Keratinocyte (primary cell): ENCODE results near the gene SPON1.

Source experiments
- CTCF ChIP-seq, 3 experiments: IDR thresholded peaks in 1 of 3; conservative IDR thresholded peaks in 1 of 3; optimal IDR thresholded peaks in 1 of 3; 2 replicates in 2 of 3; 3 replicates in 1 of 3; pipeline versions ENCODE3 to v1.5.1; 2011; ENCODE audit warnings: low read length in 3 of 3, mild to moderate bottlenecking in 3 of 3, moderate library complexity in 2 of 3, control low read depth in 1 of 3, inconsistent platforms in 1 of 3; ENCODE audit not compliant: insufficient read depth in 2 of 3; ENCODE audit errors: extremely low read depth in 1 of 3
- EZH2 ChIP-seq: IDR thresholded peaks from one replicate; pipeline ENCODE4 v1.6.1; 2012; ENCODE audit warnings: inconsistent platforms, mild to moderate bottlenecking, low read length, moderate library complexity

- TF ChIP-seq CTCF (optimal IDR thresholded peaks at IDR 0.05 in 1 of 3, IDR thresholded peaks at IDR 0.05 in 1 of 3, conservative IDR thresholded peaks at IDR 0.05 in 1 of 3; ENCODE audit: extremely low read depth in 1 of 3, insufficient read depth in 2 of 3, low read length in 3 of 3) (no peak), EZH2 (no peak)
Observed at GRCh38 chr11:13966013-13966412, 3.5 kb downstream of the SPON1 start.
